Measurements from ENCODE around the gene ADARB2.

ADARB2 gene

GRCh38 chr10:1581189-1581588 lies 156.1 kb downstream of the ADARB2 start:
- no peak for DNase-seq

GRCh38 chr10:1579671-1580070 lies 157.7 kb downstream of the ADARB2 start:
- DNase-seq, result no peak

DNA sequence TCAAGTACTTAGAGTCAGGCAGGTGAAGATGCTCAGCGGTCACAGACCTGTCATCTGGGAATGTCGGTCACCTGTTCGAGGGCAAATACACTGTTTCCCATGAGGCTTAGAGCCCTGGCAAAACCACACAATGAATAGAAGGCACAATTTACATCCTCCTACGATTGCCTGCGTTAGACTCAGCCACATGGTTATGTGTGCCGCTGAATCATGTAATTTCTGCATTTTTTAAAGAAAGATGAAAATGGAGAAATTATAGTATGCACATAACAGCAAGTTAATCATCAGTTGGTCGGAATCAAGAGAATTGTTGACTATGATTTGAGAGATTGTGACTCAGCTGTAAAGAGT lies 158.2 kb downstream of the ADARB2 start:
- no peak for DNase-seq

DNA sequence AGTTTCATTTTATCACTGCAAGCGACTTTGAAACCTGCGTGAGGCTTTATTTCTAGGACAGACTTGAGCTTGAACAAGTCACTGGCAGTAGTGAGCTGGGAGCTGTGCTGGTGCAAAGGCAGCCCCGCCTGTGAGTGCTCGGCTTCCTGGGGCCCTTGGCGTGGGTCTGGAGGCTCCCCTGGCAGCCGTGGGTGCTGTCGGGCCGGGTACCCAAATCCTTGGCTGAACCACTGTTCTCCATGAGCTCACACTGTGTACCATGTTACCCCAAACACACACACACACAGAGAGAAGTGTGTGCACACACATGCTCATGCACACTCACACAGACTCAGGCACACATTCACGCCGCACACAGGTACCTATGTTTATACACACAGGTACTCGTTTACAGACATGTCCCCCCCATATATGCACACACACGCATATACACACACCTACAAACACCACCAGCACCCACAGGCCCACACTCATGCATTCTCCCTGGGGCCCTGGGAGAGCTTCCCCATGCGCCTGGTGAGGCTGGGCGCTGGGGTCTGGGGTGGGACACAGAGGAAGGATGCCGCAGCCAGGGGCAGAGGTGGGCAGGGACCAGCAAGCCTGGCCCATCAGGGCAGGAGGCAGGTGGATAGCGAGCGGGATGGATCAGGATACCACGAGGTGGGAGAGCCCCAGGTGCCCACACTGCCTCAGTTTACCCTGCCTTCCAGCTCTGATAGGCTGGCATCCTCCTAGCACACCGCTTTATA lies 158.8 kb downstream of the ADARB2 start:
- no peak for DNase-seq

DNA sequence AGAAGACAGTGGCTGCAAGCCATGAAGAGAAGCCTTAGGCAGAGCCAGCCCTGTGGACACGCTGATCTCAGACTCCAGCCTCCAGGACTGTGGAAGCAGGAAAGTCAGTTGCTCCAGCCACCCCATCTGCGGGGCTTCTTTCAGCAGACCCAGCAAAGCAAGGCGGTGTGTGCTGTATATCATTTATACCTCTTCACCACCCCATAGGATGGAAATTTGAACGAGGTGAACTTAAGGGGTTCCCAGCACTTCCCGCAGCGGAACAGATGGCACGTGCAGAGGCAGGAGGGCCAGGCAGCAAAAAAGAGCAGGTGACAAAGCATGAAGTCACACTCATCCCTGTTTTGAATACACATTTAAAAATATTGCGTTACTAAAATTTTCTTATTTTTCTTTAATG lies 159.4 kb downstream of the ADARB2 start:
- no peak for DNase-seq

- DNase-seq, result no peak
These were observed 160.0 kb downstream of the ADARB2 start for GRCh38 chr10:1577373-1577770.

GRCh38 chr10:1576467-1577372 lies 160.6 kb downstream of the ADARB2 start:
- no peak for DNase-seq

DNA sequence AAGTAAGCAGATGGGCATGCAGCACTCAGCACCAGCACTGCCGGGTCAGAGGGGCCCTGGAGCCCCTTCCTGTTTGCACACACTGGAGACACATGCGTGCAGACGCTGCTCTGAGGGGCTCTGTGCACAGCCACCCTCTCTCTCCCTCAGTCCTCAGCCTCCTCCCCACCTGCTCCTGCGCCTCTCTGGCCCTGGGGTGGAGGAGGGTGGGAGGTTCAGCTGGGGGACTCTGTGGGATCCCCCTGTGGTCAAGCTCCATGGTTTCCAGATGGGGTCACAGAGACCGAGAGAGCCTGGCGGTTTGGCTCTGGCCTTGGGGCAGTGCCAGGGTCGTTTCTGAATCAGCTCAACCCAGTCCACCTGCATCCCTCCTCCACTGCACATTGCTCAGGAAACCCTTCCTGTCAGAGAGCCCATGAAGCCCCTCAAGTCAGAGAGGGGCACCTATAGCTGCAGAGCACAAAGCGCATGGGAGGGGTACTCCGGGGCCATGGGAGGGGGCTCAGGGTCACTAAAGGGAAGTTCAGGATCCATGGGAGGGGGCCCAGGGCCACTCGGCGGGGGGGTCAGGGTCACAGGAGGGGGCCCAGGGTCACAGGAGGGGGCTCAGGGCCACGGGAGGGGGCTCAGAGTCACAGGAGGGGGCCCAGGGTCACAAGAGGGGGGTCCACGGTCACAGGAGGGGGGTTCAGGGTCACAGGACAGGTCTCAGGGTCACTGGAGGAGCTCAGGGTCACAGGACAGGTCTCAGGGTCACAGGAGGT lies 161.7 kb downstream of the ADARB2 start:
- no peak for DNase-seq

- DNase-seq, result no peak
These were observed 162.6 kb downstream of the ADARB2 start for GRCh38 chr10:1574719-1575118.

- no peak for DNase-seq
These were observed 163.3 kb downstream of the ADARB2 start for GRCh38 chr10:1573981-1574380.

GRCh38 chr10:1573334-1573969 lies 163.9 kb downstream of the ADARB2 start:
- DNase-seq, result no peak

DNA sequence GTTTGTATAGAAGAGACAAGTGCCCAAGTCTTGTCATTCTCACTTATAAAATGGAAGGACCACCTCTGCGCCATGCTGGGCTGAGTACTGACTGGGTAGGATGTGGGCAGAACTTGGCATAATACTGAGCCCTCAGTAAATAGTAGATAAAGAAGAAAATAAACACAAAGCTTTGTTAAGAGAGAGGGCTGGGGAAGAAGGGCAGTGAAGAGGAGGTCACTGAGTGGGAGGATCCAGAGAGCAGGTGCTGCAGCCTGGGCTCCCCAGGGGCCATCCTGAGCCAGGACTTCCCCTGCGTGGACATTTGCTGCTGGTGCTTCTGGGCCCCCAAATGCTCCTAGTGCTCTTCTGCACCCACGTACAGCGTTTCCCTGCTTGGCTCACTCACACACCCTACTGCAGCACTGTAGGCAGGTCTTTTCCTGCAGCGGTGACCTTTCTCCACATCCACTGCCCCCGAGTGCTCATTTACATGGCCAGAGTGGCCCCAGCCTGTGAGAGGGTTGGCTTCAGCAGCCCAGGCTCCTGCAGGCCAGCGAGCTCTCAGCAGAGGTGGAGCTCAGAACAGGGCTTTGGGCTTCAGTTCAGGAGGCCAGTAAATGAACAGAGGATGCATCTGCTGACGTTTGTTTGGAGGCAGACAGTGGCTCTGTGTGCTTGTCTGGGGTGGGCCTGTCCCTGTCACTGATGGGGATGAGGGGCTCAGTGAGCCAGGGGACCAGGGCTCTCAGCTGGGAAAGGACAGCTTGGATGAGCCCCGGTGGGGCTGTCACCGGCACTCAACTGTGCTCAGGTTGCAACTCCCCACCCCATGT lies 164.6 kb downstream of the ADARB2 start:
- no peak for DNase-seq

- no peak for DNase-seq
These were observed 165.6 kb downstream of the ADARB2 start for GRCh38 chr10:1571587-1572237.

DNA sequence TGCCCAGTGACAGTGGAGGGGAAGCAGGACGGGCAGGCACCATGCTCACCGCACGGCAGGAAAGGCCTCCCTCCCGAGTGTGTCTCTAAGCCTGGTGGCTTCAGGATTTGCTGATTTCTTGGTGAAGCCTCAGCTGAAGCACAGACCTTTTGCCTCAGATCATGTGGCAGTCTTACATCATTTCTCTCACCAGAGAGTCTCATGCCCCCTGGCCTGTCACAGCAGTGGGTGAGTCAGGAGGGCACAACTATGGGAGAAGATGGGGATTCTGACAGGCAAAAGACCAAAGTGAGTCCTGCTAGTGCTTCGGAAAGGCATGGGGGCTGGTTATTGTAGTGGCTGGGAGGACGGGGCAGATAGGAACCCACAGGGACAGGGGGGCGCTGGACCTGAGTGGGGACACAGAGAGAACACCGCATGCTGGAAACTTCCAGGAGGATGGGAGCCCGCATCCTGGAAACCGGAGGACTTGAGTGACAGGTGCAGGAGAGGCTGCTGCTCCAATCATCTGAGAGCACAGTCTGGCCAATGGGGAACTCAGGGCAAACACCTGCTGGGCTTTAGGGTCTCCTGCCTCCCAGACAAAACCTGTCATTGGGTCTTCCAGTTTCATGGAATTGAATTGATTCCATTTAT lies 166.8 kb downstream of the ADARB2 start:
- no peak for DNase-seq

GRCh38 chr10:1569208-1569607 lies 168.1 kb downstream of the ADARB2 start:
- no peak for DNase-seq

DNA sequence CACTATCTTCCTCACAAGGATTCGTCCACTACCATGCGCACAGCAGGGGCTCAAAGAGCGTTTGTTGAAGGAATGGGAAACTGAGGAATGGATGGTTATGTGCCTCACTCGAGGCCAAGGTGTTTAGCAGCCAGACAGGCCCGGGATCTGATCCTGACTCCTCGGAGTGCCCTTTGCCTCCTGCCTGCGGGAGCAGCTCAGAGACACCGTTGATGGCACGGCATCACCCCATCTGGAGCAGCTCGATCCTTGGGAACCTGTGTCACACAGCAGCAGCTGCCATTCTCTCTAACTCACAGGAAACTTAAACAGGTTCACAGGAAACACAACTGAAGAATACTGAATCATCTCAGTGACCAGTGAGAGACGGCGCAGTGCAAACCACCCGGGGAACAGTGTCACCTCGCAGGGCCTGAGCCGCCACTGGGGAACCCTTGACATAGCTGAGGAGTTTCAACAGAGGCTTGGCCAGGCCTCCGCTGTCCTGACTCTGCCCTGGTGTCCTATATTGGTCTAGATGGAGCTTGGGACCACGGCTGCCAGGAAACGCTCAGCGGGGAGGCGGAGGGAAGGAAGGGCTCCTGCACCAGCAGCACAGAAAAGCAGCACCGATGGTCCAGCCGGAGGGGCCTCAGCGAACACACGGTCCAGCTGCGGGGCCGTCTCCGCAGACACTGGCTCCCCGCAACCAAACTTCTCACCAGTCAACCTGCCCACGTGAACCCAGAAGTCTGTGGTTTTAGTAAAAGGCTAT lies 169.4 kb downstream of the ADARB2 start:
- DNase-seq, result no peak

- no peak for DNase-seq
These were observed 170.2 kb downstream of the ADARB2 start for GRCh38 chr10:1567152-1567551.

DNA sequence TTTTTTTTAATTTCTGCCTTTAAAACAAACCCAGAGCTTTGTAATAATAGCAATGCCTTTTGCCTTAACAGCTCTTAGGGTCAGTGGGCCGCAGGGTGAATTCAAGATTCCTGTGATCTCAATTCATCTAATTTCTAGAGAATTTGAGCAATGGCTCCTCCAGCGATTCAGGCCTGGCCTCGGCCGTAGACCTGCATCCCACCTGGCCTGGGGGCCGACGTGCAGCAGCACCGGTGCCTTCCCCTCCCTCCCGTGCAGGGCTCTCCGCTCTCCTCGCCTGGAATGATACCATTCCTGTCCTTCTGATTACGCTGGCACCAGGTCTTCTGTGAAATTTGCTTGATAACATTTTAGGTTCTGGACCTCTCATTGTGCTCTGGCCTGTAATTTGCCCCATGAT lies 172.5 kb downstream of the ADARB2 start:
- no peak for DNase-seq

- no peak for DNase-seq
These were observed 174.3 kb downstream of the ADARB2 start for GRCh38 chr10:1563028-1563427.

- no peak for DNase-seq
These were observed 175.5 kb downstream of the ADARB2 start for GRCh38 chr10:1561731-1562337.
